K562 (cell line): ENCODE measurements around the gene COL5A1. TPM values are rescaled to one million over a fixed set of nuclear protein-coding genes. Genes with fewer than 3 reads are reported as not detected.

Experiments
- ATAC-seq: fragments of 200-7000 bp; cut with Tn5 transposase; 3 replicates; pipeline ENCODE4 v1.9.1; 2020; ENCODE audit warnings: moderate library complexity
- BruUV-seq: library from RNA; stranded (reverse); fragments of 400-500 nt; replicated peaks from 2 replicates; lab custom pipeline; 2021; lab: Mats Ljungman, UMichigan
- CTCF ChIA-PET: fragments of 300-600 bp; formaldehyde crosslinking; extraction: SDS; loops from one replicate; lab custom pipeline; 2021; ENCODE audit warnings: low intra/inter-chr PET ratio; lab: Yijun Ruan, JAX
- POLR2A ChIA-PET: fragments of 300-600, 350-650 bp; sonication (Branson Sonifier 250); formaldehyde crosslinking; extraction: SDS; loops from one replicate; lab custom pipeline; 2021; ENCODE audit warnings: antibody characterized with exemption, inconsistent platforms; lab: Yijun Ruan, JAX
- DNase-seq, 4 experiments: peaks; one replicate each; pipeline versions ENCODE4 v3.0.0 to v3.0.0-alpha.2; 2011 to 2018; ENCODE audit warnings: low spot score in 3 of 4, mixed read lengths in 3 of 4; ENCODE audit errors: extremely low read depth in 1 of 4
- FAIRE-seq: peaks from 2 replicates; lab custom pipeline; 2011; peaks lifted over from hg19 to GRCh38; lab: Jason Lieb, UNC
- H2AFZ ChIP-seq: 2 replicates; pipeline ENCODE4 v1.6.0; 2011; ENCODE audit warnings: low read depth, low read length, control low read depth, inconsistent platforms
- H3K27ac ChIP-seq: fragments of 200-600 bp; 3 replicates; pipeline ENCODE4 v1.8.0; 2011; ENCODE audit warnings: low read depth, mild to moderate bottlenecking, control low read depth, inconsistent platforms, low read length, moderate library complexity, mixed read lengths; ENCODE audit errors: extremely low read depth
- H3K27me3 ChIP-seq, 2 experiments: fragments of 300-600 bp in 1 of 2; 2 replicates in 1 of 2; 3 replicates in 1 of 2; pipeline versions ENCODE4 v1.6.0 to v1.8.0; 2011; ENCODE audit warnings: inconsistent platforms in 2 of 2, low read length in 2 of 2, mild to moderate bottlenecking in 1 of 2, mixed read lengths in 1 of 2, moderate library complexity in 1 of 2; ENCODE audit not compliant: control insufficient read depth in 2 of 2, insufficient read depth in 2 of 2
- H3K36me3 ChIP-seq: fragments of 300-600 bp; 3 replicates; pipeline ENCODE4 v1.8.0; 2011; ENCODE audit warnings: mild to moderate bottlenecking, low read length, inconsistent platforms; ENCODE audit not compliant: control insufficient read depth, insufficient read depth
- H3K4me1 ChIP-seq, 2 experiments: fragments of 200-600 bp in 1 of 2; replicated peaks in 1 of 2; 2 replicates in 1 of 2; 3 replicates in 1 of 2; pipeline versions ENCODE4 v1.5.1 to v1.8.0; 2011; ENCODE audit warnings: inconsistent platforms in 2 of 2, low read length in 2 of 2, mild to moderate bottlenecking in 1 of 2, mixed read lengths in 1 of 2, moderate library complexity in 1 of 2; ENCODE audit not compliant: control insufficient read depth in 2 of 2, insufficient read depth in 2 of 2
- H3K4me2 ChIP-seq: 2 replicates; pipeline ENCODE4 v1.6.1; 2011; ENCODE audit warnings: low read length, control low read depth, inconsistent platforms, mixed read lengths; ENCODE audit not compliant: insufficient read depth
- H3K4me3 ChIP-seq: fragments of 200-600 bp; sonication (generic), shearing (Covaris generic); 2 replicates; pipeline ENCODE4 v1.5.1; 2016; ENCODE audit warnings: control low read depth, inconsistent platforms
- H3K79me2 ChIP-seq: fragments of 200-600 bp; 3 replicates; pipeline ENCODE4 v1.8.0; 2011; ENCODE audit warnings: low read length, inconsistent platforms; ENCODE audit not compliant: control insufficient read depth, insufficient read depth
- H3K9ac ChIP-seq, 2 experiments: 2 replicates each; pipeline versions ENCODE4 v1.6.0 to v1.6.1; 2011; ENCODE audit warnings: low read depth in 2 of 2, low read length in 2 of 2, control low read depth in 1 of 2, inconsistent platforms in 1 of 2, mild to moderate bottlenecking in 1 of 2, mixed read lengths in 1 of 2; ENCODE audit not compliant: insufficient read depth in 1 of 2
- H3K9me1 ChIP-seq: one replicate; pipeline ENCODE4 v1.6.0; 2011; ENCODE audit warnings: inconsistent platforms, mild to moderate bottlenecking, low read length, moderate library complexity; ENCODE audit not compliant: control insufficient read depth, insufficient read depth
- H3K9me3 ChIP-seq: replicated peaks from 2 replicates; pipeline ENCODE4 v1.5.1; 2011; ENCODE audit warnings: low read depth, low read length, inconsistent platforms; ENCODE audit not compliant: control insufficient read depth, insufficient read depth
- H4K20me1 ChIP-seq: replicated peaks from 2 replicates; pipeline ENCODE4 v1.6.1; 2011; ENCODE audit warnings: low read length, inconsistent platforms, mixed read lengths; ENCODE audit not compliant: control insufficient read depth, insufficient read depth
- MEF2A ChIP-seq: IDR thresholded peaks from 2 replicates; pipeline ENCODE4 v1.6.1; 2011; ENCODE audit warnings: low read depth, mild to moderate bottlenecking, low read length, moderate library complexity; ENCODE audit not compliant: control insufficient read depth
- NEUROD1 ChIP-seq: fragments of 150-350 bp; IDR thresholded peaks from 2 replicates; pipeline ENCODE4 v1.6.1; 2014; ENCODE audit warnings: borderline replicate concordance, low read length, low read depth; ENCODE audit not compliant: partially characterized antibody
- NRF1 ChIP-seq, 2 experiments: fragments of 450-650 bp; IDR thresholded peaks in 1 of 2; conservative IDR thresholded peaks in 1 of 2; 2 replicates each; pipeline ENCODE4 v1.6.1; 2014; ENCODE audit warnings: mild to moderate bottlenecking in 2 of 2
- TBP ChIP-seq: optimal IDR thresholded peaks from 2 replicates; pipeline ENCODE3; 2011; ENCODE audit warnings: low read depth, low read length, improper control_type of control experiment
- TRIM28 ChIP-seq: fragments of 450-650 bp; IDR thresholded peaks from 2 replicates; pipeline ENCODE4 v1.6.1; 2017
- XRCC5 ChIP-seq: fragments of 200-400 bp; formaldehyde crosslinking; IDR thresholded peaks from 2 replicates; pipeline ENCODE4 v1.6.1; 2017; ENCODE audit warnings: low read depth, mild to moderate bottlenecking, low read length
- ZNF232 ChIP-seq: sonication (generic); formaldehyde crosslinking; IDR thresholded peaks from 2 replicates; pipeline ENCODE4 v1.8.0; 2022; ENCODE audit warnings: mild to moderate bottlenecking, missing genetic modification reagents
- ZNF717 ChIP-seq: fragments of 250-450 bp; sonication (Bioruptor Pico); IDR thresholded peaks from 2 replicates; pipeline ENCODE4 v1.5.0; 2021
- WGBS: fragments of 100-300 bp; shearing (Covaris generic); methylation state at CpG from one replicate; pipeline ENCODE4 v1.1.6; 2016; ENCODE audit warnings: low coverage, mixed read lengths; ENCODE audit not compliant: insufficient coverage; ENCODE audit errors: missing lambda C conversion rate; 5-methylcytosine and 5-hydroxymethylcytosine counted together
- in situ Hi-C: fragments of 300-500 bp; cut with MboI; formaldehyde crosslinking; loops from 4 replicates; pipeline ENCODE4 v1.15.0; 2018; ENCODE audit warnings: inconsistent platforms, mixed read lengths
- intact Hi-C: fragments of 100-400 bp; cut with micrococcal nuclease; formaldehyde crosslinking; loops from 2 replicates; pipeline ENCODE4 v1.14.2; 2022
- polyA plus RNA-seq, 8 experiments: library from polyadenylated mRNA; depleted of rRNA in 4 of 8; stranded (reverse) in 5 of 8; unstranded in 3 of 8; fragments of >200 nt; fragmentation: Nextera tagmentation in 2 of 8; fragmentation: Illumina TruSeq in 1 of 8; extraction: Ambion mirVana in 2 of 8; extraction: Trizol in 1 of 8; gene quantifications; 2 replicates each; pipeline versions ENCODE4 v1.2.1 to v1.2.3, GENCODE V29; 2011 to 2014; ENCODE audit warnings: inconsistent platforms in 1 of 8, missing spikeins in 1 of 8
- total RNA-seq, 7 experiments: library from RNA; depleted of rRNA in 6 of 7; stranded (reverse); fragments of >200 nt in 6 of 7; fragmentation: Illumina TruSeq in 2 of 7; extraction: Trizol in 2 of 7; gene quantifications; 2 replicates each; pipeline versions ENCODE4 v1.2.1 to v1.2.3, GENCODE V29; 2011 to 2021; ENCODE audit warnings: low replicate concordance in 1 of 7
- TF ChIP-seq, protein P1 (sequence below), 2 experiments: fragments of 450-650 bp in 1 of 2; sonication (generic) in 1 of 2; formaldehyde crosslinking; conservative IDR thresholded peaks; 2 replicates each; pipeline versions ENCODE4 v1.4.0 to v1.8.1; 2020 to 2022; ENCODE audit warnings: mild to moderate bottlenecking in 1 of 2, missing genetic modification reagents in 1 of 2
- TF ChIP-seq, protein P2 (sequence below): fragments of 250-450 bp; sonication (Bioruptor Pico); IDR thresholded peaks from 2 replicates; pipeline ENCODE4 v1.8.0; 2022; ENCODE audit warnings: inconsistent platforms, mild to moderate bottlenecking, moderate library complexity, borderline replicate concordance
- TF ChIP-seq, protein P3 (sequence below): IDR thresholded peaks from 3 replicates; pipeline ENCODE4 v1.6.1; 2011; ENCODE audit warnings: borderline replicate concordance, mild to moderate bottlenecking, moderate library complexity; ENCODE audit not compliant: insufficient read length; ENCODE audit errors: extremely low read depth

The COL5A1 gene
- total and polyA plus RNA-seq, 9 of the 15 experiments (the other 6 are each of a cell fraction or from before 2014, with no cell fraction given) = under 0.01 to 0.13 (median 0.04) TPM; not detected in 6

DNA sequence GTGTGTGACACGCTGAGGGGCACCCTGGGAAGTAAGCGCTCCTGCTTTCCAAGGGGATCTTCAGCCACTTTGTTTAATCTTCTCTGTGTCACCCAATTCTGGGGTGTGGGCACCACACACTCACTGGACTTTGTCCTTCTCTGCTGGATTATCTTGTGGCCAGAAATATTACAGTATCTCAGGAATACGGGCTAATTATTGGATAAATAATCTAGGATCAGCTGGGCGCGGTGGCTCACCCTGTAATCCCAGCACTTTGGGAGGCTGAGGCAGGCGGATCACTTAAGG is 50.9 kb downstream of the COL5A1 start:
- no peaks in the 10 kb centered on the region for H3K36me3 ChIP-seq
- no peaks in the 10 kb centered on the region; a peak in 1 of 5 replicates for H3K4me1 ChIP-seq
- H3K79me2 ChIP-seq = no peaks in the 10 kb centered on the region
- ChIA-PET CTCF (no interaction called here), POLR2A (no interaction called here)
- peaks cover 3 to 45% of the 10 kb centered on the region in 2 experiments; a peak in 3 of 5 replicates for H3K27me3 ChIP-seq
- no peak overlapping the region for H3K9ac ChIP-seq
- H3K9me1 ChIP-seq = no peaks in the 10 kb centered on the region
- no peak overlapping the region for H3K4me2 ChIP-seq
- H3K4me3 ChIP-seq = no peak overlapping the region
- no peaks in the 10 kb centered on the region for H3K9me3 ChIP-seq
- H3K27ac ChIP-seq = no peak overlapping the region
- ATAC-seq (no peak), DNase-seq (no peak), FAIRE-seq (no peak)
- no peak overlapping the region for H2AFZ ChIP-seq
- WGBS = 4% methylated on average over 6 of the region's 6 CpGs
- in situ Hi-C loops (loop anchor here (10.0 kb wide), 1 partner anchor 292 kb away; no protein-coding TSS in a partner anchor), intact Hi-C loops (loop anchor here (10.0 kb wide), 1 partner anchor 722 kb away; no protein-coding TSS in a partner anchor)
- TF ChIP-seq ZNF232 (CRISPR knock-in tag) = no peak
- TF ChIP-seq NRF1 (conservative IDR thresholded peaks at IDR 0.05 in 1 of 2, IDR thresholded peaks at IDR 0.05 in 1 of 2) = no peak
- BruUV-seq = no TSS peak
- H4K20me1 ChIP-seq = no peaks in the 10 kb centered on the region; the same call in none of the 2 replicates

DNA sequence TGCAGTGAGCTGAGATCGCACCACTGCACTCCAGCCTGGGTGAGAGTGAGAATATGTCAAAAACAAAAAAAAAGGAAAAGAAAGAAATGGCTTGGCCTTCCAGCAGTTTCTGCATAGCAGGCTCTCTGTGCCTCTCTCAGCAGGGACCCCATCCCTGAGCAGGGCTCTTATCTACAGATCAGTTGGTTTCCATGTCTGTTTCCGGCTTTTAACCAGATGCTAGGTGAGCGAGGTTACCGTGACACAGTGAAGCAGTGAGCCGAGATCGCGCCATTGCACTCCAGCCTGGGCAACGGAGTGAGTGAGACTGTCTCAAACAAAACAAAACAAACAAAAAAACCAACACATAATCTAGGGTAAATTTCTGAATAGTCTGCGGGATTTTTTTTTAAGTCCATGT is 51.4 kb downstream of the COL5A1 start:
- Histone ChIP-seq H3K9me3 (no peaks in the 10 kb centered on the region), H3K79me2 (no peaks in the 10 kb centered on the region), H3K27me3 (peaks cover 3 to 45% of the 10 kb centered on the region in 2 experiments; a peak in 3 of 5 replicates), H3K9me1 (peaks cover under 1% of the 10 kb centered on the region), H3K9ac (no peak overlapping the region), H3K4me3 (no peak overlapping the region), H4K20me1 (no peaks in the 10 kb centered on the region; the same call in none of the 2 replicates), H2AFZ (no peak overlapping the region), H3K27ac (no peak overlapping the region), H3K36me3 (no peaks in the 10 kb centered on the region), H3K4me2 (no peak overlapping the region), H3K4me1 (peaks cover 0 to under 1% of the 10 kb centered on the region in 2 experiments; a peak in 2 of 5 replicates)
- ATAC-seq = no peak
- intact Hi-C loops (loop anchor here (10.0 kb wide), 1 partner anchor 722 kb away; no protein-coding TSS in a partner anchor), in situ Hi-C loops (loop anchor here (10.0 kb wide), 1 partner anchor 292 kb away; no protein-coding TSS in a partner anchor)
- POLR2A ChIA-PET = no interaction called here
- 2% methylated on average over 9 of the region's 9 CpGs for WGBS
- DNase-seq = no peak
- no TSS peak for BruUV-seq
- no peak for FAIRE-seq
- CTCF ChIA-PET = no interaction called here
- TF ChIP-seq NEUROD1 = no peak
- TF ChIP-seq, protein P1, sequence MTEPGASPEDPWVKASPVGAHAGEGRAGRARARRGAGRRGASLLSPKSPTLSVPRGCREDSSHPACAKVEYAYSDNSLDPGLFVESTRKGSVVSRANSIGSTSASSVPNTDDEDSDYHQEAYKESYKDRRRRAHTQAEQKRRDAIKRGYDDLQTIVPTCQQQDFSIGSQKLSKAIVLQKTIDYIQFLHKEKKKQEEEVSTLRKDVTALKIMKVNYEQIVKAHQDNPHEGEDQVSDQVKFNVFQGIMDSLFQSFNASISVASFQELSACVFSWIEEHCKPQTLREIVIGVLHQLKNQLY (CRISPR knock-in tag; conservative IDR thresholded peaks at IDR 0.05) = no peak
- no peak for TF ChIP-seq TBP
- no peak for TF ChIP-seq XRCC5
- TF ChIP-seq, protein P2, sequence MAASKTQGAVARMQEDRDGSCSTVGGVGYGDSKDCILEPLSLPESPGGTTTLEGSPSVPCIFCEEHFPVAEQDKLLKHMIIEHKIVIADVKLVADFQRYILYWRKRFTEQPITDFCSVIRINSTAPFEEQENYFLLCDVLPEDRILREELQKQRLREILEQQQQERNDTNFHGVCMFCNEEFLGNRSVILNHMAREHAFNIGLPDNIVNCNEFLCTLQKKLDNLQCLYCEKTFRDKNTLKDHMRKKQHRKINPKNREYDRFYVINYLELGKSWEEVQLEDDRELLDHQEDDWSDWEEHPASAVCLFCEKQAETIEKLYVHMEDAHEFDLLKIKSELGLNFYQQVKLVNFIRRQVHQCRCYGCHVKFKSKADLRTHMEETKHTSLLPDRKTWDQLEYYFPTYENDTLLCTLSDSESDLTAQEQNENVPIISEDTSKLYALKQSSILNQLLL (CRISPR knock-in tag) = no peak
- TF ChIP-seq ZNF717 = no peak
- TF ChIP-seq TRIM28 = no peak
- TF ChIP-seq MEF2A = no peak
- TF ChIP-seq, protein P3, sequence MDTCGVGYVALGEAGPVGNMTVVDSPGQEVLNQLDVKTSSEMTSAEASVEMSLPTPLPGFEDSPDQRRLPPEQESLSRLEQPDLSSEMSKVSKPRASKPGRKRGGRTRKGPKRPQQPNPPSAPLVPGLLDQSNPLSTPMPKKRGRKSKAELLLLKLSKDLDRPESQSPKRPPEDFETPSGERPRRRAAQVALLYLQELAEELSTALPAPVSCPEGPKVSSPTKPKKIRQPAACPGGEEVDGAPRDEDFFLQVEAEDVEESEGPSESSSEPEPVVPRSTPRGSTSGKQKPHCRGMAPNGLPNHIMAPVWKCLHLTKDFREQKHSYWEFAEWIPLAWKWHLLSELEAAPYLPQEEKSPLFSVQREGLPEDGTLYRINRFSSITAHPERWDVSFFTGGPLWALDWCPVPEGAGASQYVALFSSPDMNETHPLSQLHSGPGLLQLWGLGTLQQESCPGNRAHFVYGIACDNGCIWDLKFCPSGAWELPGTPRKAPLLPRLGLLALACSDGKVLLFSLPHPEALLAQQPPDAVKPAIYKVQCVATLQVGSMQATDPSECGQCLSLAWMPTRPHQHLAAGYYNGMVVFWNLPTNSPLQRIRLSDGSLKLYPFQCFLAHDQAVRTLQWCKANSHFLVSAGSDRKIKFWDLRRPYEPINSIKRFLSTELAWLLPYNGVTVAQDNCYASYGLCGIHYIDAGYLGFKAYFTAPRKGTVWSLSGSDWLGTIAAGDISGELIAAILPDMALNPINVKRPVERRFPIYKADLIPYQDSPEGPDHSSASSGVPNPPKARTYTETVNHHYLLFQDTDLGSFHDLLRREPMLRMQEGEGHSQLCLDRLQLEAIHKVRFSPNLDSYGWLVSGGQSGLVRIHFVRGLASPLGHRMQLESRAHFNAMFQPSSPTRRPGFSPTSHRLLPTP = no peak
